T-helper 17 cell (primary cell): ENCODE measurements around the gene CFAP97. TPM values are rescaled to one million over a fixed set of nuclear protein-coding genes. Genes with fewer than 3 reads are reported as not detected.

Source experiments
- ATAC-seq: fragments of 150-1000 bp; cut with Tn5 transposase; 2 replicates; pipeline ENCODE4 v1.10.0; 2021; ENCODE audit warnings: mild to moderate bottlenecking, moderate library complexity
- DNase-seq, 3 donors: peaks; one replicate each; pipeline versions ENCODE4 v3.0.0 to v3.0.0-alpha.2; 2020 to 2021
- H3K9me3 ChIP-seq: one replicate; pipeline ENCODE4 v1.7.0; 2013; ENCODE audit warnings: low read length, mild to moderate bottlenecking; ENCODE audit not compliant: control insufficient read depth, poor library complexity, severe bottlenecking
- H3K27ac Mint-ChIP-seq: one replicate; pipeline ENCODE4 v1.8.0; 2022; ENCODE audit warnings: mild to moderate bottlenecking, moderate library complexity, mixed read lengths
- H3K27me3 Mint-ChIP-seq: one replicate; pipeline ENCODE4 v1.8.0; 2022; ENCODE audit warnings: mixed read lengths
- H3K36me3 Mint-ChIP-seq: one replicate; pipeline ENCODE4 v1.8.0; 2022; ENCODE audit warnings: low read depth, mixed read lengths
- H3K4me1 Mint-ChIP-seq: one replicate; pipeline ENCODE4 v1.8.0; 2022; ENCODE audit warnings: mild to moderate bottlenecking, mixed read lengths
- H3K4me3 Mint-ChIP-seq: one replicate; pipeline ENCODE4 v1.8.0; 2022; ENCODE audit warnings: mild to moderate bottlenecking, moderate library complexity, mixed read lengths
- total RNA-seq, 4 donors: library from RNA in 2 of 4; stranded (reverse) in 2 of 4; gene quantifications; one replicate each; pipeline ENCODE4 v1.2.3 and lab custom pipeline; 2022 to 2026

The CFAP97 gene
- total RNA-seq, 2 donors from 2014 or later = 41.9 to 50.0 TPM

- Mint-ChIP-seq H3K4me3 (no peak overlapping the region), H3K4me1 (peaks cover 9% of the 10 kb centered on the region), H3K27ac (peak overlapping the region; percentile 84), H3K27me3 (no peaks in the 10 kb centered on the region), H3K36me3 (no peaks in the 10 kb centered on the region)
- ATAC-seq (no peak), DNase-seq (no peak)
- no peaks in the 10 kb centered on the region for H3K9me3 ChIP-seq
These were observed 31.5 kb upstream of the CFAP97 start for GRCh38 chr4:185235119-185235842.

- H3K4me1 Mint-ChIP-seq = peaks cover 9% of the 10 kb centered on the region
- H3K36me3 Mint-ChIP-seq = no peaks in the 10 kb centered on the region
- no peak overlapping the region for H3K4me3 Mint-ChIP-seq
- no peaks in the 10 kb centered on the region for H3K9me3 ChIP-seq
- no peaks in the 10 kb centered on the region for H3K27me3 Mint-ChIP-seq
- DNase-seq (no peak), ATAC-seq (no peak)
- no peak overlapping the region for H3K27ac Mint-ChIP-seq
These were observed 28.6 kb upstream of the CFAP97 start for GRCh38 chr4:185232370-185232769.

- H3K27ac Mint-ChIP-seq = no peak overlapping the region
- no peak for ATAC-seq
- no peaks in the 10 kb centered on the region for H3K27me3 Mint-ChIP-seq
- H3K4me3 Mint-ChIP-seq = no peak overlapping the region
- no peak for DNase-seq
- no peaks in the 10 kb centered on the region for H3K36me3 Mint-ChIP-seq
- H3K4me1 Mint-ChIP-seq = peaks cover 5% of the 10 kb centered on the region
- no peaks in the 10 kb centered on the region for H3K9me3 ChIP-seq
These were observed 25.4 kb upstream of the CFAP97 start for GRCh38 chr4:185229021-185229818.

GRCh38 chr4:185227713-185228278, 24.0 kb upstream of the CFAP97 start:
- peaks cover 5% of the 10 kb centered on the region for H3K4me1 Mint-ChIP-seq
- no peak overlapping the region for H3K4me3 Mint-ChIP-seq
- no peak overlapping the region for H3K27ac Mint-ChIP-seq
- H3K9me3 ChIP-seq = no peaks in the 10 kb centered on the region
- DNase-seq (no peak), ATAC-seq (no peak)
- no peaks in the 10 kb centered on the region for H3K27me3 Mint-ChIP-seq
- no peaks in the 10 kb centered on the region for H3K36me3 Mint-ChIP-seq

- H3K4me1 Mint-ChIP-seq = peaks cover 3% of the 10 kb centered on the region
- no peak for ATAC-seq
- DNase-seq = no peak
- H3K36me3 Mint-ChIP-seq = no peaks in the 10 kb centered on the region
- H3K27ac Mint-ChIP-seq = no peak overlapping the region
- no peaks in the 10 kb centered on the region for H3K27me3 Mint-ChIP-seq
- H3K9me3 ChIP-seq = no peaks in the 10 kb centered on the region
- H3K4me3 Mint-ChIP-seq = no peak overlapping the region
These were observed 23.3 kb upstream of the CFAP97 start for GRCh38 chr4:185227131-185227551.

- DNase-seq = no peak
- no peak for ATAC-seq
- H3K4me1 Mint-ChIP-seq = no peaks in the 10 kb centered on the region
- no peaks in the 10 kb centered on the region for H3K36me3 Mint-ChIP-seq
- H3K27ac Mint-ChIP-seq = no peak overlapping the region
- no peaks in the 10 kb centered on the region for H3K27me3 Mint-ChIP-seq
- H3K9me3 ChIP-seq = no peaks in the 10 kb centered on the region
- H3K4me3 Mint-ChIP-seq = no peak overlapping the region
These were observed 22.1 kb upstream of the CFAP97 start for GRCh38 chr4:185225940-185226339.

- ATAC-seq (no peak), DNase-seq (no peak)
- Mint-ChIP-seq H3K4me1 (peaks cover under 1% of the 10 kb centered on the region), H3K27ac (no peak overlapping the region), H3K4me3 (no peak overlapping the region), H3K27me3 (no peaks in the 10 kb centered on the region), H3K36me3 (no peaks in the 10 kb centered on the region)
- no peaks in the 10 kb centered on the region for H3K9me3 ChIP-seq
These were observed 20.8 kb upstream of the CFAP97 start for GRCh38 chr4:185224597-185224996.

- no peak for DNase-seq
- peaks cover 6% of the 10 kb centered on the region for H3K4me1 Mint-ChIP-seq
- H3K27ac Mint-ChIP-seq = peak overlapping the region; percentile 0
- no peaks in the 10 kb centered on the region for H3K36me3 Mint-ChIP-seq
- no peak for ATAC-seq
- no peak overlapping the region for H3K4me3 Mint-ChIP-seq
- H3K9me3 ChIP-seq = no peaks in the 10 kb centered on the region
- H3K27me3 Mint-ChIP-seq = no peaks in the 10 kb centered on the region
These were observed 18.8 kb upstream of the CFAP97 start for GRCh38 chr4:185222598-185222997.

GRCh38 chr4:185221912-185222311, 18.1 kb upstream of the CFAP97 start:
- no peaks in the 10 kb centered on the region for H3K36me3 Mint-ChIP-seq
- no peaks in the 10 kb centered on the region for H3K9me3 ChIP-seq
- H3K4me3 Mint-ChIP-seq = no peak overlapping the region
- H3K27me3 Mint-ChIP-seq = no peaks in the 10 kb centered on the region
- DNase-seq (no peak), ATAC-seq (no peak)
- peak overlapping the region; percentile 0 for H3K27ac Mint-ChIP-seq
- peaks cover 8% of the 10 kb centered on the region for H3K4me1 Mint-ChIP-seq

GRCh38 chr4:185221491-185221890, 17.7 kb upstream of the CFAP97 start:
- H3K27ac Mint-ChIP-seq = peak overlapping the region; percentile 0
- DNase-seq = no peak
- H3K4me3 Mint-ChIP-seq = no peak overlapping the region
- H3K27me3 Mint-ChIP-seq = no peaks in the 10 kb centered on the region
- no peaks in the 10 kb centered on the region for H3K9me3 ChIP-seq
- H3K4me1 Mint-ChIP-seq = peaks cover 11% of the 10 kb centered on the region
- ATAC-seq = no peak
- no peaks in the 10 kb centered on the region for H3K36me3 Mint-ChIP-seq

GRCh38 chr4:185219551-185220344, 15.9 kb upstream of the CFAP97 start:
- peak overlapping the region; percentile 37 for H3K27ac Mint-ChIP-seq
- no peaks in the 10 kb centered on the region for H3K27me3 Mint-ChIP-seq
- ATAC-seq (peak; percentile 49), DNase-seq (no peak)
- H3K4me1 Mint-ChIP-seq = peaks cover 14% of the 10 kb centered on the region
- no peaks in the 10 kb centered on the region for H3K9me3 ChIP-seq
- no peaks in the 10 kb centered on the region for H3K36me3 Mint-ChIP-seq
- H3K4me3 Mint-ChIP-seq = no peak overlapping the region

- H3K27me3 Mint-ChIP-seq = no peaks in the 10 kb centered on the region
- ATAC-seq (no peak), DNase-seq (no peak)
- H3K4me1 Mint-ChIP-seq = peaks cover 17% of the 10 kb centered on the region
- H3K27ac Mint-ChIP-seq = peak overlapping the region; percentile 4
- no peaks in the 10 kb centered on the region for H3K36me3 Mint-ChIP-seq
- no peaks in the 10 kb centered on the region for H3K9me3 ChIP-seq
- H3K4me3 Mint-ChIP-seq = no peak overlapping the region
These were observed 14.5 kb upstream of the CFAP97 start for GRCh38 chr4:185218312-185218711.

- H3K9me3 ChIP-seq = no peaks in the 10 kb centered on the region
- H3K27ac Mint-ChIP-seq = no peak overlapping the region
- no peak overlapping the region for H3K4me3 Mint-ChIP-seq
- DNase-seq = no peak
- no peaks in the 10 kb centered on the region for H3K36me3 Mint-ChIP-seq
- ATAC-seq = no peak
- no peaks in the 10 kb centered on the region for H3K27me3 Mint-ChIP-seq
- peaks cover 21% of the 10 kb centered on the region for H3K4me1 Mint-ChIP-seq
These were observed 13.7 kb upstream of the CFAP97 start for GRCh38 chr4:185217408-185217975.
